Prostate gland (tissue), 2 donors: ENCODE measurements around the gene SHD.
"Not testable (repeated sequence)": the region's sequence is repeated elsewhere in the genome, so short reads cannot be mapped to it uniquely, and the experiment has no call there.

ENCODE experiments used
- POLR2A ChIP-seq: fragments of 450-650 bp; IDR thresholded peaks from one replicate; pipeline ENCODE4 v1.6.1; 2016; ENCODE audit warnings: antibody characterized with exemption, mild to moderate bottlenecking
- TF ChIP-seq, protein P1 (sequence below), 4 experiments: fragments of 200-600 bp in 2 of 4; fragments of 450-650 bp in 2 of 4; sonication (generic) in 2 of 4; IDR thresholded peaks; 1 replicate in 3 of 4; 2 replicates in 1 of 4; pipeline ENCODE4 v1.5.1; 2016 to 2019; ENCODE audit warnings: antibody characterized with exemption in 4 of 4, mild to moderate bottlenecking in 2 of 4, moderate library complexity in 2 of 4

DNA sequence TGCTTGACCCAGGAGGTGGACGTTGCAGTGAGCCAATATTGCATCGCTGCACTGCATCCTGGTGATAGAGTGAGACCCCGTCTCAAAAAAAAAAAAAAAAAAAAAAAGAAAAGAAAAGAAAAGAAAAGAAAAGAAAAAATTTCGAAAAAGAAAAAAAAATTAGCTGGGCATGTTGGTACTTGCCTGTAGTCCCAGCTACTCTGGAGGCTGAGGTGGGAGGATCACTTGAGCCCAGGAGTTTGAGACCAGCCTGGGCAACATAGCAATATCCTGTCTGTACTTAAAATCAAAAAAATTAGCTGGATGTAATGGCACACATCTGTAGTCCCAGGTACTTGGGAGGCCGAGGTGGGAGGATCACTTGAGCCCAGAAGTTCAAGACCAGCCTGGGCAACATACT lies 46.9 kb upstream of the SHD start:
- TF ChIP-seq, protein P1, sequence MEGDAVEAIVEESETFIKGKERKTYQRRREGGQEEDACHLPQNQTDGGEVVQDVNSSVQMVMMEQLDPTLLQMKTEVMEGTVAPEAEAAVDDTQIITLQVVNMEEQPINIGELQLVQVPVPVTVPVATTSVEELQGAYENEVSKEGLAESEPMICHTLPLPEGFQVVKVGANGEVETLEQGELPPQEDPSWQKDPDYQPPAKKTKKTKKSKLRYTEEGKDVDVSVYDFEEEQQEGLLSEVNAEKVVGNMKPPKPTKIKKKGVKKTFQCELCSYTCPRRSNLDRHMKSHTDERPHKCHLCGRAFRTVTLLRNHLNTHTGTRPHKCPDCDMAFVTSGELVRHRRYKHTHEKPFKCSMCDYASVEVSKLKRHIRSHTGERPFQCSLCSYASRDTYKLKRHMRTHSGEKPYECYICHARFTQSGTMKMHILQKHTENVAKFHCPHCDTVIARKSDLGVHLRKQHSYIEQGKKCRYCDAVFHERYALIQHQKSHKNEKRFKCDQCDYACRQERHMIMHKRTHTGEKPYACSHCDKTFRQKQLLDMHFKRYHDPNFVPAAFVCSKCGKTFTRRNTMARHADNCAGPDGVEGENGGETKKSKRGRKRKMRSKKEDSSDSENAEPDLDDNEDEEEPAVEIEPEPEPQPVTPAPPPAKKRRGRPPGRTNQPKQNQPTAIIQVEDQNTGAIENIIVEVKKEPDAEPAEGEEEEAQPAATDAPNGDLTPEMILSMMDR (IDR thresholded peaks at IDR 0.05): not testable (repeated sequence)
- TF ChIP-seq POLR2A: not testable (repeated sequence)
